HG03039 (cell line): Measurements from ENCODE around the gene CMBL.

Experiments
- ATAC-seq: cut with Tn5 transposase; IDR thresholded peaks from one replicate; pipeline ENCODE4 v1.9.1; 2021; ENCODE audit warnings: mild to moderate bottlenecking, moderate library complexity; ENCODE audit not compliant: unreplicated experiment

The CMBL gene

GRCh38 chr5:10333154-10334006 lies 25.7 kb upstream of the CMBL start:
- no peak for ATAC-seq

DNA sequence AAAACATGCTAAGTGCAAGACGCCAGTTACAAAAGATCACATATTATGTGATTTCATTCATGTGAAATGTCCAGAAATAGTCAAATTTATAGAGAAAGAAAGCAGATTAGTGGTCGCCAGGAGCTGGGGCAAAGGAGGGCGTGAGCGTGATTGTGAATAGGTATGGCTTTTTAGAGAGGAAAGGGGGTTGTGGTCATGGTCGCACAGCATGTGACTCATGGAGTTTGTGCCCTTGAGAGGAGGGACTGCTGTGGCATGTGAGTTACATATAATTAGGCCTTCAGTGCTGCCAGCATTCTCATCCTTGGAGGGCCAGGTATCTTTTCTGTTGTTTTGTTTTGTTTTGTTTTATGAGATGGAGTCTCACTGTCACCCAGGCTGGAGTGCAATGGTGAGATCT lies 24.6 kb upstream of the CMBL start:
- ATAC-seq = no peak

- ATAC-seq = no peak
Observed at GRCh38 chr5:10331341-10331796, 23.7 kb upstream of the CMBL start.

DNA sequence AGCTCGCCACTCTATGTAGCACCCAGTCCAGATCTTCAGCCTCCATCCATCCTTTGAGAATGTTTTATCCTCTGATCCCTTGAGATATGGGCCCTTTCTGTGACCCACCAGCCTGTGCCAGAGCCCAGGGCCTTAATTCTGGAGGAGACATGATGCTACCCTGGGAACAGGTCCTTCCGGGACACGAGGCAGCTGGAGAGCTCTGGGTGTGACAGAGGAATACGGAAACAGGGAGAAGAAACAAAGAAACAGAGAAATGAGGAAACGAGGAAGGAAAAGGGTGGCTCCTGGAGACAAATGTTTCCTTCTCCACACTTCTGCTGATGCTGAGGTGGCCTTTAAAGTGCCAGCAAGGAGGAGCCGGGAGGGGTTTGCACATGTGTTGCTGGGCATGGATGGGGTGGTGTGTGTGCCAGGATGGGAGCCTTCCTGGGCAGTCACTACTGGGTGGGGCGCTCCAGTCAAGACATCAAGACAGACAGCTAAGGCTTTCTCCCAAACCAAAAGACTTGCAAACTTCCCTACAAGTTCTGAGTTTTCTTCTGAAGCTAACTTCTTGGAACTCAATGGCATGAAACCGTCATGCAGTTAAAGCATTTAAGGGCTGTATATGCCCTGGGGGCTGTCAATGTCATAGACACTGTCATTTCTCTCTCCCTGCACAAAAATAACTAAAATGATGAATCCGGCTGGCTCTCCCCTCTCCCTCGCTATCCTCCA lies 23.0 kb upstream of the CMBL start:
- ATAC-seq = no peak

- no peak for ATAC-seq
Observed at GRCh38 chr5:10329820-10330481, 22.2 kb upstream of the CMBL start.

- no peak for ATAC-seq
Observed at GRCh38 chr5:10329446-10329819, 21.7 kb upstream of the CMBL start.

- no peak for ATAC-seq
Observed at GRCh38 chr5:10328323-10328722, 20.6 kb upstream of the CMBL start.

- ATAC-seq = no peak
Observed at GRCh38 chr5:10324518-10325370, 17.0 kb upstream of the CMBL start.

DNA sequence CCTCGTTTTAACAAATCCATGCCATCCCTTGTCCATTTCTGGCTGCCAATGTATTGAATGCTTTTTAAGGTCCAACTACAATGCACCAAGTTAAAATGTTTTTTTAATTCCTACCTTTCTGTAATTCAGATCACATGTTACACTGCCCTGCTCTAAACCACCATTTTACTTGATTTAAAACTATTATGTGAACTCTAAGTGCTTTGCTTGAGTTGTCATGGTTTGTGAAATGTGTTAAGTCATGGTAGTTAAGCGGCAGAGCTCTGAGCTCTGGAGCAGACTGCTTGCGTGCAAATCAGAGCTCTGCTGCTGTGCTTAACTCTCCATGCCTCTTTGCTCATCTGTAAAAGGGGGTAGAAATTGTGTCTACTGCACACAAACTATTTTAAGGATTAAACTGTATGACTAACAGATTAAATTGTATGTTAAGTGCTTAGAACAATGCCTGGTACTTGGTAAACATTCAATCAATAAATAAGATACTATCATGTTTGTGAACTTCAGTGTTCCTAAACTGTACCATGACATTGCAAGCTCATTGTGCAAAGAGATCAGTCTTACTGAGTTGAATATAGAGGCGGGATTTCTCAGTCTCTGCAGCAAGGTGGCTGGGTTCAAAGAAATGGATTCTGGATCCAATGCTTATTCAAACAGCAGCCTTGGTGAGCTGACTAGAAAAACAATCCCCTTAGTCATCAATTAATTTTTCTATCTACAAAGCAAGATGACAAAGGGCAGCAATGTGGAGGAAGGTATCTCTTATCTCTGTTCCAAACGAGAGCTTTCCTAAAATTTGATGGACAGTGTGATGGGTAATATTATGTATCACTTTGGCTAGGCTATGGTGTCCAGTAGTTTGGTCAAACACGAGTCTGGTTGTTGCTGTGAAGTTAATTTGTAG lies 16.1 kb upstream of the CMBL start:
- ATAC-seq = no peak

DNA sequence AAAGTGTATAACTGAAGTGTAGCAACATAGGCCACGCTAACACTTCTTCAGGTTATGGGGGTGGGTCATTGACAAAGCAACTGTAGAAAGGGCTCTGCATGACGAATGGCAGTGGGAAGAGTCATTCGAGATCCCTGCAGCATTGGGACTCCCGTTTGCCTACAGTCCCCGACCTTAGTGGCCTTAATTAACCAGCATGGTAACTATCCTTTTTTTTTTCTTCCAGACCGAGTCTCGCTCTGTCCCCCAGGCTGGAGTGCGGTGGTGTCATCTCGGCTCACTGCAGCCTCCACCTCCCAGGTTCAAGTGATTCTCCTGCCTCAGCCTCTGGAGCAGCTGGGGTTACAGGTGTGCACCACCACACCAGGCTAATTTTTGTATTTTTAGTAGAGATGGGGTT lies 14.2 kb upstream of the CMBL start:
- no peak for ATAC-seq

GRCh38 chr5:10320793-10321192 lies 13.1 kb upstream of the CMBL start:
- ATAC-seq = no peak

DNA sequence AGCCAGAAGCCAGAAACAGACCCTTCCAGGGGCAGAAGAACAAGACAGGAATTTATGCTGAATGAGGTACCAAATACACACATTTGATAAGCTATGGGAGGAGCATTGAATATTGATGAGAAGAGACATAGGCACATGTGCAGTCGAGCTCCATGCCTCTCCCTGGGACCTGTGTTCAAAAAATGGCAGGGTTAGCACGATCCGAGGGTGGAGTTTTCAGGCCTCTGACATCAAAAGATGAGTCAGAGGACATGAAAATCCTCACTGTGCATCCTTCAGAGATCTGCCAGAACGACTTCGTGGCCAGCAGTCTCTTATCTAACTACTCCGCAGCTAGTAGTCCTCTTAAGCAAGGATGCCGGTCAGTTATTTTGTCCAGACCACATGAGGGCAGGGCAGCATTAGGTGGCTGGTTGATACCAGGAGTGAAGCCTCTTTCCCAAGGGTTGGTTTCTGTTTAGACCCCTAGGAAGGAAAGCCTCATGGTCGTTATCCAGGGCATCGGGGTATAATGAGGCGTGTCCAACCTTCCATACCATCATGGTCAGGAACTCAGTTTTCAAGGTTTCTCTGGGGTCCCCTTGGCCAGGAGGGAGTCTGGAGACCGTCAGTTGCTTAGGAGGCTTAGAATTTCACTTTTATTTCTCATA lies 11.6 kb upstream of the CMBL start:
- no peak for ATAC-seq

DNA sequence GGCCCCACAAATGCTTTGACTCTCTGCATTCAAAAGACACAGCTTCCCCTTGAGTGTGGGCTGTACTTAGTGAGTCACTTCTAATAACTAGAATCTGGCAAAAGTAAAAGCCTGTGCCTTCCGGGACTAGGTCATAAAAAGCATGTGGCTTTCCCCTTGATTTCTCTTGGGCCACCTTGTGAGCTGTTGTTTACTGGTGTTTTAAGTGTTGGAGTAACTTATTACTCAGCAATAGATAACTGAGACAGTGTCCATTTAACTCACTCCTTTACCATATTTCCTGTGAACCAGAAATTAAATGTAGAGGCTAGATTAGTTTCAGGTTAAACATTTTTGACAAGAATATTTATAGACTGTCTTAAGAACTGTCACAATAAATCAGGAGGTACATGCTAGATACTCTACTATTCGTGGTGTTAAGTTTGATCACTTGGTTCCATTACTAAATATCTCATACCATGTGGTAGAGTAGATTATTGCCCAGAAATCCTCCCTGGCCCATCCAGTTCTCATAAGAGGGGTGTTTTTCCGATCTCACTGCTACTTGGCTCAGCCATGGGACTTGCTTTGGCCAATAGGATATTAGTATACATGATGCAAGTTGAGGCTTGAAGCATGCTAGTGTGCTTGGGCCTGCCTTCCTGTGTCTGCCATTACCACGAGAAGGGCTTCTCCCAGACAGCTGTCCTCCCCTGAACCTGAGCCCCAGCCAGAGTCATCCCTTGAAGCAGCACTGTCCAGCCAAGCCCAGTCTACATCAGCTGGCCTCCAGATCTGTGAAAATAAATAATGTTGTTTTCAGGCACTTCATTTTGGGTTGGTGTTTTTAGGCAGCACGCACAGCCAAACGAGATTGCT lies 10.4 kb upstream of the CMBL start:
- no peak for ATAC-seq

DNA sequence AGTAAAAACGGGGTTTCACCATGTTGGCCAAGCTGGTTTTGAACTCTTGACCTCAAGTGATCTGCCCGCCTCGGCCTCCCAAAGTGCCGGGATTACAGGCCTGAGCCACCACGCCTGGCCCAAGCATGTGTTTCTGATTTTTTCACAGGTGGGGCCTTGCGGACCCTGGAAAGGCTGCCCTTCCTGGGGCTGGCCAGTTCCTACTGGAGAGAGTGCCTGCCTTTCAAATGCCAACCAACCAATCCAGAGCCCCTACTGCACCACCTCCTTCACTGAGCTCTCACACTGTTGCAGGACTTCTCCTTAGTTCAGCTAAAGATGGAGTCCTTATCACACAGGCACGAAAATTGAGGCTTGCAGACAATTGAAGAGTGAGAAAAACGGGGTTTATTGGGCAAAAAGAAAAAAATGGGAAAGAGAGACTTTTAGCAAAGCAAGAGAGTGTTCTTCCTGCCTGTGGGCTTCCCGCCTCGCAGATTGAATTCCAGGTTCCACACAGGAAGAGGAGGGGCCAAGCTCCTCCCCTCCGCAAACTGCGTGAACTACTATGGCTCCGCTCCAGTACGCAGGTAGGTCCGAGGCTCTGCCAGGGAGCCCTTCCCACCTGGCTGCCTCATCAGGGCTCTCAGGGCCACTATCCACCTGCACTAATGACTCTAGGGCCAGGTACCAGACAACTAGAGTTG lies 8.3 kb upstream of the CMBL start:
- ATAC-seq = no peak

GRCh38 chr5:10315201-10315600 lies 7.5 kb upstream of the CMBL start:
- ATAC-seq = no peak

- ATAC-seq = no peak
Observed at GRCh38 chr5:10311595-10312425, 4.1 kb upstream of the CMBL start.
